ENCODE data around the gene ZCCHC7.

- TF ChIP-seq YY1 (IDR thresholded peaks at IDR 0.05; ENCODE audit: insufficient read depth, insufficient read length) (no peak), ZNF274 (IDR thresholded peaks at IDR 0.05; ENCODE audit: low read depth, low read length) (no peak)
Observed at GRCh38 chr9:37309136-37309535, 188.8 kb downstream of the ZCCHC7 start.

Data from NT2/D1 (cell line).